GM23338 (cell line): ENCODE data around the gene LPIN1. TPM values are rescaled to one million over a fixed set of nuclear protein-coding genes. Genes with fewer than 3 reads are reported as not detected.

Source experiments
- ATAC-seq: fragments of 200-7000 bp; cut with Tn5 transposase; 3 replicates; pipeline ENCODE4 v1.9.1; 2020
- DNase-seq: peaks from one replicate; pipeline ENCODE4 v3.0.0-alpha.2; 2015; ENCODE audit warnings: low spot score
- H2AFZ ChIP-seq: fragments of 200-600 bp; sonication (generic); 2 replicates; pipeline ENCODE4 v1.8.0; 2016; ENCODE audit warnings: antibody characterized with exemption, mild to moderate bottlenecking, moderate library complexity
- H3F3A ChIP-seq: fragments of 200-600 bp; sonication (generic); replicated peaks from 2 replicates; pipeline ENCODE4 v1.8.0; 2017; ENCODE audit warnings: antibody characterized with exemption, mixed run types, low read depth
- H3K27ac ChIP-seq: fragments of 200-600 bp; sonication (generic); 2 replicates; pipeline ENCODE4 v1.6.1; 2016; ENCODE audit warnings: low read depth
- H3K27me3 ChIP-seq: fragments of 200-600 bp; sonication (generic); 2 replicates; pipeline ENCODE4 v1.8.0; 2016; ENCODE audit warnings: mild to moderate bottlenecking, mixed run types, moderate library complexity; ENCODE audit not compliant: insufficient read depth
- H3K36me3 ChIP-seq: fragments of 200-600 bp; sonication (generic); 2 replicates; pipeline ENCODE4 v1.8.0; 2016; ENCODE audit warnings: mild to moderate bottlenecking; ENCODE audit not compliant: insufficient read depth
- H3K4me1 ChIP-seq: fragments of 200-600 bp; sonication (generic); 2 replicates; pipeline ENCODE4 v1.8.0; 2016; ENCODE audit warnings: mild to moderate bottlenecking, moderate library complexity; ENCODE audit not compliant: insufficient read depth
- H3K4me2 ChIP-seq: fragments of 200-600 bp; sonication (generic); 2 replicates; pipeline ENCODE4 v1.7.1; 2017; ENCODE audit warnings: mixed run types
- H3K4me3 ChIP-seq: fragments of 200-600 bp; sonication (generic); 2 replicates; pipeline ENCODE4 v1.6.1; 2016; ENCODE audit warnings: mixed run types
- H3K79me2 ChIP-seq: fragments of 200-600 bp; sonication (generic); replicated peaks from 2 replicates; pipeline ENCODE4 v1.8.0; 2017; ENCODE audit warnings: mild to moderate bottlenecking; ENCODE audit not compliant: insufficient read depth
- H3K9me2 ChIP-seq: fragments of 200-600 bp; sonication (generic); 2 replicates; pipeline ENCODE4 v1.8.0; 2017; ENCODE audit not compliant: insufficient read depth
- H4K20me1 ChIP-seq: fragments of 200-600 bp; sonication (generic); replicated peaks from 2 replicates; pipeline ENCODE4 v1.8.0; 2017; ENCODE audit warnings: mild to moderate bottlenecking; ENCODE audit not compliant: insufficient read depth
- H3K27ac Mint-ChIP-seq: 2 replicates; pipeline ENCODE4 v1.8.0; 2020; ENCODE audit warnings: inconsistent platforms, mild to moderate bottlenecking, moderate library complexity, mixed read lengths
- H3K27me3 Mint-ChIP-seq: 3 replicates; pipeline ENCODE4 v1.8.0; 2022; ENCODE audit warnings: low read depth, mild to moderate bottlenecking, moderate library complexity, mixed read lengths, inconsistent platforms; ENCODE audit not compliant: insufficient read depth, poor library complexity
- H3K36me3 Mint-ChIP-seq: 3 replicates; pipeline ENCODE4 v1.8.0; 2021; ENCODE audit warnings: low read depth, mild to moderate bottlenecking, inconsistent platforms, moderate library complexity, mixed read lengths
- H3K4me1 Mint-ChIP-seq: 3 replicates; pipeline ENCODE4 v1.8.0; 2020; ENCODE audit warnings: mild to moderate bottlenecking, inconsistent platforms, mixed read lengths
- H3K4me3 Mint-ChIP-seq: 3 replicates; pipeline ENCODE4 v1.8.0; 2021; ENCODE audit warnings: moderate library complexity, mild to moderate bottlenecking, inconsistent platforms, mixed read lengths
- H3K9me3 Mint-ChIP-seq: 3 replicates; pipeline ENCODE4 v1.8.0; 2020; ENCODE audit warnings: moderate library complexity, mild to moderate bottlenecking, inconsistent platforms, mixed read lengths
- EZH2 ChIP-seq: fragments of 200-600 bp; sonication (generic); IDR thresholded peaks from one replicate; pipeline ENCODE4 v1.8.0; 2017; ENCODE audit warnings: antibody characterized with exemption, mild to moderate bottlenecking, low read depth; ENCODE audit not compliant: unreplicated experiment
- EZH2phosphoT487 ChIP-seq: fragments of 200-600 bp; sonication (generic); IDR thresholded peaks from one replicate; pipeline ENCODE4 v1.8.1; 2018; ENCODE audit warnings: antibody characterized with exemption; ENCODE audit not compliant: unreplicated experiment
- JUNB ChIP-seq: IDR thresholded peaks from one replicate; pipeline ENCODE4 v1.6.1; 2016; ENCODE audit warnings: antibody characterized with exemption; ENCODE audit not compliant: unreplicated experiment
- NANOG ChIP-seq: IDR thresholded peaks from 2 replicates; pipeline ENCODE4 v1.6.1; 2016; ENCODE audit warnings: antibody characterized with exemption, borderline replicate concordance
- POLR2AphosphoS5 ChIP-seq: IDR thresholded peaks from 2 replicates; pipeline ENCODE4 v1.6.1; 2016; ENCODE audit warnings: antibody characterized with exemption, low read depth
- STAT1 ChIP-seq: IDR thresholded peaks from one replicate; pipeline ENCODE4 v1.6.1; 2016; ENCODE audit warnings: antibody characterized with exemption; ENCODE audit not compliant: unreplicated experiment
- ZNF331 ChIP-seq: fragments of 250-450 bp; sonication (Bioruptor Pico); IDR thresholded peaks from 2 replicates; pipeline ENCODE4 v1.5.0; 2020; ENCODE audit warnings: low read depth, mild to moderate bottlenecking, moderate library complexity
- polyA plus RNA-seq: library from polyadenylated mRNA; unstranded; fragments of >200 nt; fragmentation: Nextera tagmentation; extraction: Ambion mirVana; gene quantifications from 2 replicates; pipeline ENCODE4 v1.2.1, GENCODE V29; 2016
- total RNA-seq: library from RNA; depleted of rRNA; stranded (reverse); fragments of >200 nt; shearing (Covaris generic); gene quantifications from 2 replicates; pipeline ENCODE4 v1.2.3, GENCODE V29; 2014
- TF ChIP-seq, protein P1 (sequence below): IDR thresholded peaks from 2 replicates; pipeline ENCODE4 v1.6.1; 2016; ENCODE audit warnings: antibody characterized with exemption
- TF ChIP-seq, protein P2 (sequence below): IDR thresholded peaks from one replicate; pipeline ENCODE4 v1.6.1; 2018; ENCODE audit warnings: antibody characterized with exemption; ENCODE audit not compliant: unreplicated experiment
- TF ChIP-seq, protein P3 (sequence below), 2 experiments: fragments of 200-600 bp in 1 of 2; sonication (generic) in 1 of 2; conservative IDR thresholded peaks; 2 replicates each; pipeline versions ENCODE4 v1.5.1 to v1.6.1; 2016 to 2017; ENCODE audit warnings: antibody characterized with exemption in 2 of 2, low read depth in 2 of 2, mild to moderate bottlenecking in 2 of 2, moderate library complexity in 1 of 2

Gene LPIN1
- total and polyA plus RNA-seq, 2 experiments from 2014 or later = 4.4 to 9.5 TPM

- TF ChIP-seq, protein P1, sequence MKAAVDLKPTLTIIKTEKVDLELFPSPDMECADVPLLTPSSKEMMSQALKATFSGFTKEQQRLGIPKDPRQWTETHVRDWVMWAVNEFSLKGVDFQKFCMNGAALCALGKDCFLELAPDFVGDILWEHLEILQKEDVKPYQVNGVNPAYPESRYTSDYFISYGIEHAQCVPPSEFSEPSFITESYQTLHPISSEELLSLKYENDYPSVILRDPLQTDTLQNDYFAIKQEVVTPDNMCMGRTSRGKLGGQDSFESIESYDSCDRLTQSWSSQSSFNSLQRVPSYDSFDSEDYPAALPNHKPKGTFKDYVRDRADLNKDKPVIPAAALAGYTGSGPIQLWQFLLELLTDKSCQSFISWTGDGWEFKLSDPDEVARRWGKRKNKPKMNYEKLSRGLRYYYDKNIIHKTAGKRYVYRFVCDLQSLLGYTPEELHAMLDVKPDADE = no peak
- no peak for TF ChIP-seq EZH2
- no peak for TF ChIP-seq ZNF331 (CRISPR knock-in tag)
- no peak for TF ChIP-seq POLR2AphosphoS5
- no peak for TF ChIP-seq EZH2phosphoT487
- no peak for TF ChIP-seq STAT1
- TF ChIP-seq, protein P2, sequence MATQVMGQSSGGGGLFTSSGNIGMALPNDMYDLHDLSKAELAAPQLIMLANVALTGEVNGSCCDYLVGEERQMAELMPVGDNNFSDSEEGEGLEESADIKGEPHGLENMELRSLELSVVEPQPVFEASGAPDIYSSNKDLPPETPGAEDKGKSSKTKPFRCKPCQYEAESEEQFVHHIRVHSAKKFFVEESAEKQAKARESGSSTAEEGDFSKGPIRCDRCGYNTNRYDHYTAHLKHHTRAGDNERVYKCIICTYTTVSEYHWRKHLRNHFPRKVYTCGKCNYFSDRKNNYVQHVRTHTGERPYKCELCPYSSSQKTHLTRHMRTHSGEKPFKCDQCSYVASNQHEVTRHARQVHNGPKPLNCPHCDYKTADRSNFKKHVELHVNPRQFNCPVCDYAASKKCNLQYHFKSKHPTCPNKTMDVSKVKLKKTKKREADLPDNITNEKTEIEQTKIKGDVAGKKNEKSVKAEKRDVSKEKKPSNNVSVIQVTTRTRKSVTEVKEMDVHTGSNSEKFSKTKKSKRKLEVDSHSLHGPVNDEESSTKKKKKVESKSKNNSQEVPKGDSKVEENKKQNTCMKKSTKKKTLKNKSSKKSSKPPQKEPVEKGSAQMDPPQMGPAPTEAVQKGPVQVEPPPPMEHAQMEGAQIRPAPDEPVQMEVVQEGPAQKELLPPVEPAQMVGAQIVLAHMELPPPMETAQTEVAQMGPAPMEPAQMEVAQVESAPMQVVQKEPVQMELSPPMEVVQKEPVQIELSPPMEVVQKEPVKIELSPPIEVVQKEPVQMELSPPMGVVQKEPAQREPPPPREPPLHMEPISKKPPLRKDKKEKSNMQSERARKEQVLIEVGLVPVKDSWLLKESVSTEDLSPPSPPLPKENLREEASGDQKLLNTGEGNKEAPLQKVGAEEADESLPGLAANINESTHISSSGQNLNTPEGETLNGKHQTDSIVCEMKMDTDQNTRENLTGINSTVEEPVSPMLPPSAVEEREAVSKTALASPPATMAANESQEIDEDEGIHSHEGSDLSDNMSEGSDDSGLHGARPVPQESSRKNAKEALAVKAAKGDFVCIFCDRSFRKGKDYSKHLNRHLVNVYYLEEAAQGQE = no peak
- TF ChIP-seq, protein P3, sequence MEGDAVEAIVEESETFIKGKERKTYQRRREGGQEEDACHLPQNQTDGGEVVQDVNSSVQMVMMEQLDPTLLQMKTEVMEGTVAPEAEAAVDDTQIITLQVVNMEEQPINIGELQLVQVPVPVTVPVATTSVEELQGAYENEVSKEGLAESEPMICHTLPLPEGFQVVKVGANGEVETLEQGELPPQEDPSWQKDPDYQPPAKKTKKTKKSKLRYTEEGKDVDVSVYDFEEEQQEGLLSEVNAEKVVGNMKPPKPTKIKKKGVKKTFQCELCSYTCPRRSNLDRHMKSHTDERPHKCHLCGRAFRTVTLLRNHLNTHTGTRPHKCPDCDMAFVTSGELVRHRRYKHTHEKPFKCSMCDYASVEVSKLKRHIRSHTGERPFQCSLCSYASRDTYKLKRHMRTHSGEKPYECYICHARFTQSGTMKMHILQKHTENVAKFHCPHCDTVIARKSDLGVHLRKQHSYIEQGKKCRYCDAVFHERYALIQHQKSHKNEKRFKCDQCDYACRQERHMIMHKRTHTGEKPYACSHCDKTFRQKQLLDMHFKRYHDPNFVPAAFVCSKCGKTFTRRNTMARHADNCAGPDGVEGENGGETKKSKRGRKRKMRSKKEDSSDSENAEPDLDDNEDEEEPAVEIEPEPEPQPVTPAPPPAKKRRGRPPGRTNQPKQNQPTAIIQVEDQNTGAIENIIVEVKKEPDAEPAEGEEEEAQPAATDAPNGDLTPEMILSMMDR (conservative IDR thresholded peaks at IDR 0.05; ENCODE audit: low read depth in 2 of 2) = no peak
- no peak for TF ChIP-seq NANOG
These were observed 501 bp downstream of the LPIN1 start (continued) for GRCh38 chr2:11746807-11747459.

GRCh38 chr2:11748018-11748860 lies 1.8 kb downstream of the LPIN1 start:
- no peaks in the 10 kb centered on the region for H3K36me3 Mint-ChIP-seq

More at GRCh38 chr2:11748018-11748860, 1.8 kb downstream of the LPIN1 start:
- peak overlapping the region; percentile 69 for H3K4me3 Mint-ChIP-seq
- no peaks in the 10 kb centered on the region for H3K36me3 ChIP-seq
- H3K4me1 ChIP-seq = peaks cover 28% of the 10 kb centered on the region
- peaks cover 16% of the 10 kb centered on the region for H3K27me3 ChIP-seq
- H3K4me2 ChIP-seq = peak overlapping the region; percentile 84
- no peaks in the 10 kb centered on the region; the same call in 1 of the 2 replicates for H4K20me1 ChIP-seq
- peaks cover 59% of the 10 kb centered on the region for H3K4me1 Mint-ChIP-seq
- no peak overlapping the region for H3K27ac ChIP-seq
- DNase-seq (no peak), ATAC-seq (no peak)
- no peak overlapping the region for H2AFZ ChIP-seq
- no peak overlapping the region for H3K27ac Mint-ChIP-seq
- no peaks in the 10 kb centered on the region for H3K9me2 ChIP-seq
- peaks cover 11% of the 10 kb centered on the region; the same call in 1 of the 2 replicates for H3F3A ChIP-seq
- H3K9me3 Mint-ChIP-seq = peaks cover 9% of the 10 kb centered on the region; the same call in 2 of the 3 replicates
- H3K4me3 ChIP-seq = peak overlapping the region; percentile 56; the same call in 1 of the 2 replicates
- peaks cover 25% of the 10 kb centered on the region for H3K27me3 Mint-ChIP-seq
- no peak for TF ChIP-seq JUNB
- H3K79me2 ChIP-seq = peaks cover 15% of the 10 kb centered on the region; the same call in 1 of the 2 replicates
